ENCODE measurements around the gene PTPN7. TPM values are rescaled to one million over a fixed set of nuclear protein-coding genes. Genes with fewer than 3 reads are reported as not detected.

PTPN7 gene
- total RNA-seq, 1 experiment from 2014 or later = 0.33 TPM

- ATAC-seq = peak; percentile 40
- H3K4me3 ChIP-seq (ENCODE audit: low read depth in 2 of 2, low read length in 2 of 2) = no peak overlapping the region
Observed at GRCh38 chr1:202107801-202108731, 52.3 kb downstream of the PTPN7 start.

More at GRCh38 chr1:202107801-202108731, 52.3 kb downstream of the PTPN7 start:
- Histone ChIP-seq H3K27ac (ENCODE audit: low read length) (peak overlapping the region; percentile 80), H3K9me3 (ENCODE audit: control insufficient read depth, insufficient read depth, low read depth, low read length) (no peaks in the 10 kb centered on the region), H3K27me3 (ENCODE audit: control insufficient read depth, insufficient read depth, low read length) (no peaks in the 10 kb centered on the region), H3K4me1 (ENCODE audit: control insufficient read depth, insufficient read depth, low read length) (peaks cover 50% of the 10 kb centered on the region), H3K36me3 (ENCODE audit: control insufficient read depth, insufficient read depth, low read length) (no peaks in the 10 kb centered on the region)
- no peak for DNase-seq (ENCODE audit: low read depth, low spot score)
- in situ Hi-C loops (cut with HindIII; ENCODE audit: low pct_unique_long_range_greater_than_20kb, low sequenced_read_pairs) = no loop called here
- intact Hi-C loops (cut with micrococcal nuclease; ENCODE audit: unreplicated experiment) = no loop called here
- TF ChIP-seq SIN3A (IDR thresholded peaks at IDR 0.05; ENCODE audit: borderline replicate concordance, insufficient read depth, low read depth, low read length) = no peak
- no peak; the same call in 1 of the 2 replicates for TF ChIP-seq TCF7L2 (IDR thresholded peaks at IDR 0.05; ENCODE audit: low read depth, low read length)
- no peak for TF ChIP-seq CTCF (IDR thresholded peaks at IDR 0.05)
- no peak for TF ChIP-seq POLR2AphosphoS5 (IDR thresholded peaks at IDR 0.05; ENCODE audit: low read depth, low read length)
- no peak for TF ChIP-seq REST (IDR thresholded peaks at IDR 0.05; ENCODE audit: insufficient read depth in 1 of 2, low read depth in 2 of 2, low read length in 1 of 2)
- ChIA-PET POLR2A (interaction anchor here (0.5 kb wide), 1 partner anchor 18 kb away, joined by 5 read pairs; no protein-coding TSS in a partner anchor), CTCF (interaction anchor here (0.5 to 1.3 kb wide), 2 partner anchors 21 to 97 kb away, joined by 4 to 5 read pairs; partner anchors contain the start of gene ELF3)
- BruUV-seq (replicated peaks) = no TSS peak

Data from Panc1 (cell line).